Measurements from ENCODE around the gene LPCAT1. TPM values are rescaled to one million over a fixed set of nuclear protein-coding genes. Genes with fewer than 3 reads are reported as not detected.

LPCAT1 gene
- polyA plus RNA-seq, 4 donors: 50.5 to 56.4 (median 51.4) TPM

- no peak for DNase-seq (ENCODE audit: low read depth in 4 of 4, low spot score in 3 of 4)
Observed at GRCh38 chr5:1555011-1555807, 31.4 kb upstream of the LPCAT1 start.

- DNase-seq (ENCODE audit: low read depth in 4 of 4, low spot score in 3 of 4): no peak
Observed at GRCh38 chr5:1554410-1554967, 30.7 kb upstream of the LPCAT1 start.

DNA sequence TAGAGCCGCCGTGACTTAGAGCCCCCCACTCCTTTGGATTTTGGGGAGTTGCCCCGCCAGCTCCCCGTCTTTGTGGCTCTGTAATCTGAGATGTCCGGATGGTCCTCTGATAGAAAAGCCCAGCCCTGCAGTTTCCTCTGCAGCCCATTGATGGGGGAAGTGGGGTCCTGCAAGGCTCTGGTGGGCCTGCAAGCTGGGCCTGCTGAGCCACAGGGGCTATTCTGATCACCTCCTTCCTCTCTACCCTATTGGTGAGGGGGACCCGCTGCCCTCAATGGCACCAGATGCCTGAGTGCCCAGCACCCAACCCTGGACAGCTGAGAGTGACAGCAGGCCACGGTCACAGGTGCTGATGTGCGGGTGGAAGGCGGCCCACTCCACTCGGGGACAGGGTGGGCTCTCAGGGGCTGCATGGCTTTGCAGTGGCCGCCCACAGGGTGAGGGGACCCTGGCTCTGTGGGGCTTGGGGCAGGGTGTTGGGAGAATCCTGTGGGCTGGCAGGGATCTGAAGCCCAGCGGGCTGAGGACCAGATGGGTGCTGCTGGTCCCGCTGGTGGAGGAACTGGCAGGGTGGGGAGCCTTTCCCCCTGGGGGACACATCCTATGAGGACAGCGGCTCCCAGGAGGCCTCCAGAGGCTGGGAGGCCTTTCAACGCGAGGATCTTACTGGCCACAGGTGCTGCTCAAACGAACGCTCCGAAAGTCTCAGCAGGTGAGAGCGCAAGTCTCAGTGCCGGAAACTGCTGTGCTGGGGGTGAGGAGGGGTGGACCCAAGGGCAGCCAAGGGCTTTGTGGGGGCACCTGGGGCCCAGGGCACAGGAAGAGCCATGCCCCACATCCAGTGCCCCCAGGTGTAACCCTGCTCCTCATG is 30.0 kb upstream of the LPCAT1 start:
- DNase-seq (ENCODE audit: low read depth in 4 of 4, low spot score in 3 of 4): no peak

DNA sequence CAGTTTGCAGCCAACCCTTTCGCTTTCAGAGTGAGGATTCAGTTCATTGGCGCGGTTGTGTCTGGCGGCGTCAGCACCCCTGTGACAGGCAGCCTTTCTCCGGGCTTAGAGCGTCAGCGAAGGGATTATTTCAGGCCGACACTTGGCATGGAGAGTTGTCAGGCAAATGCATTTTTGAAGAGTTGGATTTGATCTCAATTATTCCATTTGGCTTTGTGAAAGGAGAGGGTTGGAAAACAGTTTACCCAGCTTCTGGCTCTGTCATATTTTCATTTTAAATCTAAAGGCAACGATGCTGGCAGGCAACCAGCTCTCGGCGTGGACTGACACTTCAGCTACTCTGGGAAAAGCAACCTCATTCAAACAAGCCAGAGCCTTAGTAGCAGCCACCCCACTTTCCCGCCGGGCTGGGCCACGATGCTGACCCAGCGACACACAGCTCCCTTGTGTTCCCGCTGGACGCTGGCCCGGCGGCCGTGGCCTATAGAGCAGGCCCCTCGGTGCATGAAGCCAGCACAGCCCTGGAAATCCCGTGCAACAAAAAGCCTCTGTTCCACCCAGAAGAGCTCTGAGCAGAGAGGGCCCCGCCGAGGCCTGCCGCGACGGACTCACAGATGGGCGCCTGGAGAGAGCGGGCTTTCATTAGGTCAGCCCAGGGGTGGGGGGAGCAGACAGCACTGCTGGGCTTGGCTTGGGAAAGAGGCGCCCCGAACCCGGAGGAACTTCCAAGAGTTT is 28.9 kb upstream of the LPCAT1 start:
- no peak for DNase-seq (ENCODE audit: low read depth in 4 of 4, low spot score in 3 of 4)

DNA sequence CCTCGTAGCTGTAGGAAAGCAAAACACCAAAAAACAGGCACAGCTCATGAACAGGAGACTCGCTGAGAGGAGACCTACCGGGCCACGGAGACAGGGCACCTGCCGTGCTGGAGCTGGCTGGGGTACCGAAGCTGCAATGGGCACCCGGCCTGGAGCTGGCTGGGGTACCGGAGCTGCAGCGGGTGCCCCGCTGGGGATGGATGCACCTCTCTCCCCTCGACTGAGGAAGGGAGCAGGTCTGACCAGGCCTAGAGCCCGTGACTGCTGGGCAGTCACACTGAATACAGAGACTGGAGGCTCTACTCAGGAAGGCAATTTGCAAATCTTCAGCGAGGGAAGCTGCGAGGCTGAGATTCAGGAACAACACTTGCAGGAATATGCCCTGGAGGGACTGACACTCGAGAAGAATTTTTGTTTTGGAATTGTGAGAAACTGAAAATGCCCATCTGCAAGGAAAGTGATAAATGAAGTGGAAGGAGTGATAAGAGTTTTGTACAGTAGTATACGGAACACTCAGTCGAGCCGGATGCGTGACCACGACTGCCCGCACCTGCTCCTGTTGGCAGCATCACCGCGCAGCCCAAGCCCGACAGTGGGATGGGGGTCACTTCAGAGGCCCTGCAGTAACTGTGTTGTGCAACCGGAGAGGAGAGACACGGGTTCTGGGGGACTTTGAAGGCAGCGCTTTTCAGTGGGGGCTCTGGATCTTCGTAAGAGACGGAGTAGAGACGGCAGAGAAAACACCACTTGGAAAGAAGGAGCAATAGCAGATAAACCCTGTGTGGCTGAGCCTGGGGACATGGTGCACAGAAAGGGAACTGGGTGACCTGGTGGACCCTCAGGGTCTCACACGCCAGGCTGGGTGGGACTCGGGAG is 27.9 kb upstream of the LPCAT1 start:
- no peak for DNase-seq (ENCODE audit: low read depth in 4 of 4, low spot score in 3 of 4)

- no peak for DNase-seq (ENCODE audit: low read depth in 4 of 4, low spot score in 3 of 4)
Observed at GRCh38 chr5:1550287-1551076, 26.7 kb upstream of the LPCAT1 start.

- DNase-seq (ENCODE audit: low read depth in 4 of 4, low spot score in 3 of 4): no peak
Observed at GRCh38 chr5:1549475-1550030, 25.8 kb upstream of the LPCAT1 start.

DNA sequence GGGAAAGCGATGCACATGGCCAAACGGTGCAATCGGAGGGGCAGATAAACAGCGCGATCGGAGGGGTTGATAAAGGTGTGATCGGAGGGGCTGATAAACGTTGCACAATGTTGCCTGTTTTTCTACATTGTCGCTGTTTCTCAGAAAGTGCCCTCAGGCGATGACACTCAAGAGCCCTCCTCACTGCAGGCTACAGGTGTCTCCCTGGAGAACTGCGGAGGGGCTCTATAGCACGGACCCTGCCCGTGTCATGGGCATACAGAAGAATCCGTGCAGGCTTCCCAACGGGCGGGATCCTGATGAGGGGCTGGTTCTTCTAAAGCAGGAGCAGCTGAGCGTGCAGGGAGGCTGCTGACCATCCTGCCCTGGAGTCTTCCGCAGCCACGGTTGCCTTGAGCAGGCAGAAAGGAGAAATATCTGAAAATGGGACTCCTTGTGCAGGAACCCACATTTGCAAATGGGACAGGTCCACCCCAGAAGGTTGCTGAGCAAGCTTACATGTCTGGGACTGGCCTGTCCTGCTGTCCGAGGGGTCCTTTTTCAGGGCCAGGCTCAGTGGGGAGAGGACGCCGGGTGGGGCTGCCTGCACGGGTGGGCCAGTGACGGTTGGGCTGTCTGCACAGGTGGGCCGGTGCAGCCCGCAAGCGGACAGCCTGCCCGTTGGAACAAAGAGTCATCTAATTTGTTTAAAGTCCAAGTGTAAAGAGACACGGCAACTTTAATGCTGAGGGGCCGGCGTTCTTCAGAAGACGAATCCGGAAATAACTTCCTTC is 25.1 kb upstream of the LPCAT1 start:
- no peak for DNase-seq (ENCODE audit: low read depth in 4 of 4, low spot score in 3 of 4)

DNA sequence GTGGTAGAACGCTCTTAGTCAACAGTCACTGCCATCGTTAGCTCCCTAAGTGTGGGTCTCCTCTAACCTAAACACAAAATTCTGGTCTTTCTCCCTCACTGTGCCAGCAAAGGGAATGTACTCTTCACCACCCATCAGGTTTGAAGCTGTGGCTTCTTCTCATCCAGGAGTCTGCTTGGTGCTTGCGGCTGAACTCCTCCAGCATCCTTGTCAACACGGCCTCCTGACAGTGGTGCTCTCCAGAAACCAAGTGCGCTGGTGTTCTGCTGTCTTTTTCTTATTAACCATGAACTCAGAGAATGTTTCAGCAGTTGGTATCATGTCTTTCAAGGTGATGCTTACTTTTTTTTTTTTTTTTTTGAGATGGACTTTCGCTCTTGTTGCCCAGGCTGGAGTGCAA is 23.9 kb upstream of the LPCAT1 start:
- no peak for DNase-seq (ENCODE audit: low read depth in 4 of 4, low spot score in 3 of 4)

- no peak for DNase-seq (ENCODE audit: low read depth in 4 of 4, low spot score in 3 of 4)
Observed at GRCh38 chr5:1547236-1547635, 23.5 kb upstream of the LPCAT1 start.

- DNase-seq (ENCODE audit: low read depth in 4 of 4, low spot score in 3 of 4): no peak
Observed at GRCh38 chr5:1546556-1546955, 22.8 kb upstream of the LPCAT1 start.

- DNase-seq (ENCODE audit: low read depth in 4 of 4, low spot score in 3 of 4): no peak
Observed at GRCh38 chr5:1545805-1546355, 22.1 kb upstream of the LPCAT1 start.

- DNase-seq (ENCODE audit: low read depth in 4 of 4, low spot score in 3 of 4): no peak
Observed at GRCh38 chr5:1545126-1545804, 21.5 kb upstream of the LPCAT1 start.

DNA sequence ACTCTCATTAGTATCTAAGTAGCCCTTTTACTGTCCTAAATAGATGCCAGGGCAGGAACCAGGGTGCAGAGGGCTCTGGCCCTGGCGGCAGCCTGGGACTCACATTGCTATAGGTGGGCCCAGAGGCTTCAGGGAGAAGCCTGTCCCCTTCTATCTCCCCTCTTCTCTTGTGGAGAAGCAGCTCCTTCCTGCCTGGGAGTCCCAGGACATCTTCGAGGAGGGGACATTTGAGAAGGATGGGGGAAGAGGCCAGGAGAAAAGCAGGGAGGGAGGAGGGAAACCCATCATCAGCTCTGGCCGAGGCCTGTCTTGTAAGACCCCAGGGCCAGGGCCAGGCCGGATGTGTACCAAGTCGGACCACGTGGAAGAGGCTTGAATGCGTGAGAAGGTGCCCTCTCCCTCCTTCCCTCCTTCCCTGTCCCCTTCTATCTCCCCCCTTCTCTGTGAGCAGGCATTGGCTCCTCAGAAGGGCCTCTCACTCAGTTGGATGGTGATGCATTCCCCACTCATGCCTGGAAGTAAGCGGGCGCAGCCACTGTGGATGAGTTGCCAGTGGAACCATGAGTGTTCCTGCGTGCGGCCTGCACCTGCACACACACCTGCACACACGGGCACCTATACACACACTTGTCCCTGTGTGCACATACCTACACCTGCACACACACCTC is 20.7 kb upstream of the LPCAT1 start:
- no peak for DNase-seq (ENCODE audit: low read depth in 4 of 4, low spot score in 3 of 4)

- DNase-seq (ENCODE audit: low read depth in 4 of 4, low spot score in 3 of 4): no peak
Observed at GRCh38 chr5:1543398-1544293, 19.9 kb upstream of the LPCAT1 start.

DNA sequence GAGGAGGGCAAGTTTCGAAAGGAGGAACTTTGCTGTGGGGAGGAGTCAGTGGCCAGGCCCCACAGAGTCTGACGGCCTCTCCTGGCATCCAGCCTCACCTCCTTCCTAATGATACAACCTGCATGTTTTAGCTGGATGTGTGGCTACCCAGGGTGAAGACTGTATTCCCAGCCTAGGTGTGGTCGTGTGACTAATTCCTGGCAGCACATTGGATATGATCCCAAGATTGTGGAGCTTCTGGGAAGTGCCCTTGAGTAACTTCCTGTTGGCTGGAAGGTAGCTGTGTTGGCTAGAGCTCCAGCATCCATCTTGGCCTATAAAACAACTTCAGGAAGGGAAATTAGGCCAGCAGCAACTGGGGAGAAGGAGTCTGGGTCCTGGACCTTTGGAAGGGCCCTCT is 19.0 kb upstream of the LPCAT1 start:
- no peak for DNase-seq (ENCODE audit: low read depth in 4 of 4, low spot score in 3 of 4)

Measured in left renal pelvis (tissue), 4 donors.